Neutrophil (primary cell): ENCODE measurements around the gene CPED1.

Source experiments
- H3K27ac ChIP-seq: fragments of 200-600 bp; sonication (generic); 2 replicates; pipeline ENCODE4 v1.5.1; 2016; ENCODE audit warnings: mild to moderate bottlenecking, moderate library complexity
- H3K27me3 ChIP-seq: fragments of 200-600 bp; sonication (generic); 2 replicates; pipeline ENCODE4 v1.6.0; 2016; ENCODE audit warnings: mild to moderate bottlenecking
- H3K36me3 ChIP-seq: fragments of 200-600 bp; sonication (generic); 2 replicates; pipeline ENCODE4 v1.5.1; 2017
- H3K4me1 ChIP-seq, 2 experiments: fragments of 200-600 bp in 1 of 2; sonication (generic) in 1 of 2; 1 replicate in 1 of 2; 2 replicates in 1 of 2; pipeline versions ENCODE4 v1.5.1 to v1.6.1; 2013 to 2016; ENCODE audit warnings: low read depth in 1 of 2, low read length in 1 of 2, mild to moderate bottlenecking in 1 of 2, moderate library complexity in 1 of 2; ENCODE audit not compliant: control insufficient read depth in 1 of 2, insufficient read depth in 1 of 2
- H3K4me3 ChIP-seq, 2 experiments: fragments of 200-600 bp in 1 of 2; sonication (generic) in 1 of 2; 1 replicate in 1 of 2; 2 replicates in 1 of 2; pipeline ENCODE4 v1.5.1; 2013 to 2016; ENCODE audit warnings: low read depth in 1 of 2, low read length in 1 of 2, mild to moderate bottlenecking in 1 of 2, moderate library complexity in 1 of 2
- H3K9me3 ChIP-seq: fragments of 200-600 bp; sonication (generic); 2 replicates; pipeline ENCODE4 v1.5.1; 2016
- CTCF ChIP-seq: fragments of 200-600 bp; sonication (generic); IDR thresholded peaks from 2 replicates; pipeline ENCODE4 v1.5.1; 2016; ENCODE audit warnings: antibody characterized with exemption

Gene CPED1

GRCh38 chr7:121094829-121095228 is 106.3 kb downstream of the CPED1 start:
- Histone ChIP-seq H3K27ac (no peak overlapping the region), H3K4me1 (no peaks in the 10 kb centered on the region), H3K9me3 (no peaks in the 10 kb centered on the region), H3K36me3 (no peaks in the 10 kb centered on the region), H3K4me3 (no peak overlapping the region), H3K27me3 (no peaks in the 10 kb centered on the region)
- no peak for TF ChIP-seq CTCF

- Histone ChIP-seq H3K4me3 (no peak overlapping the region), H3K4me1 (no peaks in the 10 kb centered on the region), H3K9me3 (no peaks in the 10 kb centered on the region), H3K36me3 (no peaks in the 10 kb centered on the region), H3K27me3 (no peaks in the 10 kb centered on the region), H3K27ac (no peak overlapping the region)
- TF ChIP-seq CTCF = no peak
Measured at GRCh38 chr7:121097577-121097976, 109.1 kb downstream of the CPED1 start.

- no peak overlapping the region for H3K4me3 ChIP-seq
- H3K9me3 ChIP-seq = no peaks in the 10 kb centered on the region
- H3K36me3 ChIP-seq = no peaks in the 10 kb centered on the region
- no peaks in the 10 kb centered on the region for H3K27me3 ChIP-seq
- H3K27ac ChIP-seq = no peak overlapping the region
- no peaks in the 10 kb centered on the region for H3K4me1 ChIP-seq
- no peak for TF ChIP-seq CTCF
Measured at GRCh38 chr7:121099572-121099971, 111.1 kb downstream of the CPED1 start.

- Histone ChIP-seq H3K27me3 (no peaks in the 10 kb centered on the region), H3K27ac (no peak overlapping the region)
- no peak for TF ChIP-seq CTCF
Measured at GRCh38 chr7:121101083-121101482, 112.6 kb downstream of the CPED1 start.

GRCh38 chr7:121101621-121102020 is 113.1 kb downstream of the CPED1 start:
- H3K4me3 ChIP-seq = no peak overlapping the region
- TF ChIP-seq CTCF = no peak
- H3K9me3 ChIP-seq = no peaks in the 10 kb centered on the region
- H3K27me3 ChIP-seq = no peaks in the 10 kb centered on the region
- H3K36me3 ChIP-seq = no peaks in the 10 kb centered on the region
- H3K4me1 ChIP-seq = no peaks in the 10 kb centered on the region
- H3K27ac ChIP-seq = no peak overlapping the region

More at GRCh38 chr7:121101083-121101482, 112.6 kb downstream of the CPED1 start:
- Histone ChIP-seq H3K36me3 (no peaks in the 10 kb centered on the region), H3K4me1 (no peaks in the 10 kb centered on the region), H3K4me3 (no peak overlapping the region), H3K9me3 (no peaks in the 10 kb centered on the region)

GRCh38 chr7:121102619-121103018 is 114.1 kb downstream of the CPED1 start:
- Histone ChIP-seq H3K4me1 (no peaks in the 10 kb centered on the region), H3K4me3 (no peak overlapping the region), H3K9me3 (no peaks in the 10 kb centered on the region), H3K36me3 (no peaks in the 10 kb centered on the region), H3K27me3 (no peaks in the 10 kb centered on the region), H3K27ac (no peak overlapping the region)
- no peak for TF ChIP-seq CTCF
